Chondrocyte (in vitro differentiated cells): ENCODE data around the gene TSC22D1. TPM values are rescaled to one million over a fixed set of nuclear protein-coding genes. Genes with fewer than 3 reads are reported as not detected.

Experiments
- DNase-seq: peaks from one replicate; pipeline ENCODE4 v3.0.0; 2021; ENCODE audit warnings: mixed read lengths, low spot score
- H3K27ac Mint-ChIP-seq: one replicate; pipeline ENCODE4 v1.8.0; 2021; ENCODE audit warnings: mild to moderate bottlenecking, moderate library complexity, mixed read lengths; ENCODE audit not compliant: unreplicated experiment
- H3K27me3 Mint-ChIP-seq: 2 replicates; pipeline ENCODE4 v1.8.0; 2021; ENCODE audit warnings: low read depth, mixed read lengths
- H3K36me3 Mint-ChIP-seq: 2 replicates; pipeline ENCODE4 v1.8.0; 2021; ENCODE audit warnings: low read depth, mixed read lengths
- H3K4me1 Mint-ChIP-seq: 2 replicates; pipeline ENCODE4 v1.8.0; 2021; ENCODE audit warnings: low read depth, mild to moderate bottlenecking, mixed read lengths
- H3K4me3 Mint-ChIP-seq: one replicate; pipeline ENCODE4 v1.8.0; 2021; ENCODE audit warnings: mild to moderate bottlenecking, moderate library complexity, mixed read lengths; ENCODE audit not compliant: unreplicated experiment
- H3K9me3 Mint-ChIP-seq: 2 replicates; pipeline ENCODE4 v1.8.0; 2021; ENCODE audit warnings: low read depth, mixed read lengths
- CTCF ChIP-seq: fragments of 200-600 bp; sonication (generic); IDR thresholded peaks from 2 replicates; pipeline ENCODE4 v1.5.0; 2021; ENCODE audit warnings: antibody characterized with exemption, mild to moderate bottlenecking, moderate library complexity
- total RNA-seq: library from RNA; stranded (reverse); gene quantifications from 3 replicates; pipeline ENCODE4 v1.2.1, GENCODE V29; 2021

TSC22D1 gene
- total RNA-seq, 1 donor from 2014 or later = 125 TPM

DNA sequence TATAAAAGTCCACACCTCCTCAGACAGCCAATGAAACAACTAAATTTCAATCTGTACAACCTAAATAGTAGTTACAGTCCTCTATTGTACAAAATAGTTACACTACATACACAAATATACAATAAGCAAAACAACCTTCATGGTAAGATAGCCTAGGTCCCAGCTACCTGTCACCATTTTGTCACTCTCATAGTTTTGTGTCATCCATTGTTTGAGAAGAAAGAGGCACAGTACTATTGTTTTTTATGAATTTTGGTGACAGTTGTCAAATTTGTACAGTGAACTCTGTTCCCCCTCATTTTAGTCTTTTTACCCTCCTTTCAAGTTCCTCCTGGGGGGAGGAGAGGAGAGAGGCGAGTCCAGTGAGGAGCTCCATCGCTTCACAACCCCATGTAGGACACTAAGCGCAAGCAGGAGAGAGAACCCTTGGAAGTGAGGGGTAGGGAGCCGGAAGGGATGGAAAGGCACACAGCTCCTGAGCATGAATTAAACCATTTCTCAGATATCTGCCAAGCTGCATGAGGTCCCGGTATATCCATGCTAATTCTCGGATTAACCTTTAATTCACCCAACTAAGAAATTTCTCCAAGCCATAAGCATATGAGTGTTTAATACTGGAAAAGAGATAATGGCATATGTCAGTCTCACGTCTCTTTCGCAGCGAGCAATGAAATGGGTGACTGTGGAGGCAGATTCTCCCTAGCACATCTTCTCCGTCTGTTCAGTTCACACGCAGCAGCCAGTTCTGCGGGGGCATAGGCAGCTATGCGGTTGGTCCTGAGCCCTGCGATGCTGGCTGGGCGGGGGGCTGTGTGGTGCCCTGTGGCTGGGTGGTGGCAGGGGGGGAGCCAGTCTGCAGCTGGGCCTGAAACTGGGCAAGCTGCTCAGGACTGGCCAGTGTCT, 142.0 kb downstream of the TSC22D1 start:
- Mint-ChIP-seq H3K4me3 (peak overlapping the region; percentile 77), H3K36me3 (peaks cover 13% of the 10 kb centered on the region), H3K27me3 (no peaks in the 10 kb centered on the region), H3K9me3 (no peaks in the 10 kb centered on the region), H3K27ac (peak overlapping the region; percentile 95), H3K4me1 (peaks cover 45% of the 10 kb centered on the region)
- DNase-seq = no peak
- no peak for TF ChIP-seq CTCF

GRCh38 chr13:44432650-44433049, 143.5 kb downstream of the TSC22D1 start:
- Mint-ChIP-seq H3K4me3 (no peak overlapping the region), H3K27me3 (no peaks in the 10 kb centered on the region), H3K9me3 (peaks cover 3% of the 10 kb centered on the region), H3K36me3 (peaks cover 13% of the 10 kb centered on the region), H3K27ac (no peak overlapping the region), H3K4me1 (peaks cover 40% of the 10 kb centered on the region)
- TF ChIP-seq CTCF = no peak
- DNase-seq = no peak

DNA sequence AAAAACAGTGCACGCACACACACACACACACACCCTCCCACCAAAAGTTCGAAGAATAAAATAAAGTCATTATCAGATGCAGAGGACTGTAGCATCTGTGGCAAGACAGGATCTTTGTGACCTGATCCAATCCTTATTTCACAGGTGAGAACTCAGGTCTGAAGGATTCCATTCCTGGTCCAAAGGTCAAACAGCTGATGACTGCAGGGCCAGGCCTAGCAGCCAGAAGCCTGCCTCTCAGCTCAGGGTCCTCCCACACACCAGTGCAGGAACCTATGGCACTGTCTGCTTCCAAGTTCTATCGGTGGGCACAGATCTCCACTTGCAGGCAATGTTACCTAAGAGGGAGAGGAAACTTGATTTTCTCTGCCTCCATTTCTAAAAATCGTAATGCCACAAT, 145.0 kb downstream of the TSC22D1 start:
- H3K9me3 Mint-ChIP-seq = peaks cover 7% of the 10 kb centered on the region
- TF ChIP-seq CTCF = no peak
- no peaks in the 10 kb centered on the region for H3K27me3 Mint-ChIP-seq
- no peak overlapping the region for H3K4me3 Mint-ChIP-seq
- no peak overlapping the region for H3K27ac Mint-ChIP-seq
- no peak for DNase-seq
- H3K36me3 Mint-ChIP-seq = peaks cover 16% of the 10 kb centered on the region
- H3K4me1 Mint-ChIP-seq = peaks cover 29% of the 10 kb centered on the region

- Mint-ChIP-seq H3K4me1 (peaks cover 18% of the 10 kb centered on the region), H3K27ac (no peak overlapping the region), H3K4me3 (no peak overlapping the region), H3K9me3 (peaks cover 7% of the 10 kb centered on the region), H3K27me3 (no peaks in the 10 kb centered on the region), H3K36me3 (peaks cover 11% of the 10 kb centered on the region)
- no peak for DNase-seq
- TF ChIP-seq CTCF = no peak
Measured at GRCh38 chr13:44429311-44429710, 146.8 kb downstream of the TSC22D1 start.

DNA sequence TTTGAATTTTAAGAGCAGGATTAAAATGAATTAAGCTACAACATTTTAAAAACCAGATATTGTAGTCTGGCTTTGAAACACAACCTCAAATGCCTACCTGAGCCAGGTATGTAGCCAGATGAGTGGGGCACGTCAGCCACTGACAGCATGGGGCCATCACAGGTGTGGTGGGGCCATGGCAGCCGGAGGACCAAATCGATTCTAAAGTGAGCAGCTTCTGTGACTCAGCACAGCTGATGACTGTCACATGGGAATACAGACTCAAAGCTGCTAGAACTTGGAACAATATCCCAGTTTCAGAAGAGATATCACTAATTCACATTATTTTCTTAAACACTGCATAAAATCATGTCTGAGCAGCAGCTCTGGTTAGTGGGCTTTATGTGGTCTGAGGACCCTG, 149.7 kb downstream of the TSC22D1 start:
- H3K4me3 Mint-ChIP-seq = no peak overlapping the region
- H3K36me3 Mint-ChIP-seq = peaks cover 3% of the 10 kb centered on the region
- peaks cover 7% of the 10 kb centered on the region for H3K9me3 Mint-ChIP-seq
- no peak overlapping the region for H3K27ac Mint-ChIP-seq
- H3K27me3 Mint-ChIP-seq = no peaks in the 10 kb centered on the region
- no peak for TF ChIP-seq CTCF
- no peaks in the 10 kb centered on the region for H3K4me1 Mint-ChIP-seq
- no peak for DNase-seq
